Esophagus squamous epithelium (tissue), 4 donors: ENCODE measurements around the gene ZNF143.

Experiments used
- POLR2A ChIP-seq, 4 donors: fragments of 450-650 bp; IDR thresholded peaks; one replicate each; pipeline ENCODE4 v1.6.1; 2017; ENCODE audit warnings: antibody characterized with exemption in 4 of 4, mild to moderate bottlenecking in 4 of 4, moderate library complexity in 3 of 4
- TF ChIP-seq, protein P1 (sequence below), 6 experiments: fragments of 450-650 bp in 4 of 6; fragments of 200-600 bp in 2 of 6; sonication (generic) in 2 of 6; IDR thresholded peaks; one replicate each; pipeline ENCODE4 v1.5.1; 2016 to 2019; ENCODE audit warnings: antibody characterized with exemption in 6 of 6, mild to moderate bottlenecking in 4 of 6, moderate library complexity in 4 of 6

DNA sequence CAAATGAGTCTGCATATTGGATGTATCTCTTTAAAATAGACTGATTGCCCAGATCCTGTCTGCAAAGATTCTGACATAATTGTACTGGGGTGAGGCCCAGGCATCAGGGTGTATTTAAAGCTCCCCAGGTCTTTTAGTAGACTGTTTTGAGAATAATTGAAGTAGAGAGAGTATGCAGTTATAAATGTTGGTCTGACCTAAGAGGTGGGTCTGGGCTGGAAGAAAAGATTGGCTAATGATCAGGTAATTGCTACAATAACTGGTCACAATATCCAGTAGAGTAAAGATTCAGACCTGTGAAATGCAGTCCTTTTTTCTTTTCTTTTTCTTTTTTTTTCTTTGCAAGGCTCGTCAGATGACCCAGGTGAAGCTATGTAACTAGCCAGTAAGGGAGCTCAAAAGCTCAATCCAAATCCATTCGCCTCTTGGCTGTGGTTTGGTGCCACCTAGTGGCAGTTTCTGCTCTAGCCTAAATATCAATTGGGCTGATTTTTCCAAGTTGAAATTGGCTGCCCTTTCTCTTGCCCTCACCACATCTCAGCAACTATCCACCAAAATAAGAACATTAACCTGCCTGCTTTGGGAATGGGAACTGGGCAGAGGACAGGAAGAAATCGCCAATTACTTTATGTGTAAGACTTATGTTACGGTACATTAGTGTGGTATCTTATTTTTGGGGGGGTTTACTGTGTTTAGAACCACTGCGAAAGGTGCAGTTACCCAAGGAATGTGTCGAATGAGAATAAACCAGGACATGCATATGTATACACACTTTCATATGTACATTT is 45.9 kb downstream of the ZNF143 start:
- TF ChIP-seq, protein P1, sequence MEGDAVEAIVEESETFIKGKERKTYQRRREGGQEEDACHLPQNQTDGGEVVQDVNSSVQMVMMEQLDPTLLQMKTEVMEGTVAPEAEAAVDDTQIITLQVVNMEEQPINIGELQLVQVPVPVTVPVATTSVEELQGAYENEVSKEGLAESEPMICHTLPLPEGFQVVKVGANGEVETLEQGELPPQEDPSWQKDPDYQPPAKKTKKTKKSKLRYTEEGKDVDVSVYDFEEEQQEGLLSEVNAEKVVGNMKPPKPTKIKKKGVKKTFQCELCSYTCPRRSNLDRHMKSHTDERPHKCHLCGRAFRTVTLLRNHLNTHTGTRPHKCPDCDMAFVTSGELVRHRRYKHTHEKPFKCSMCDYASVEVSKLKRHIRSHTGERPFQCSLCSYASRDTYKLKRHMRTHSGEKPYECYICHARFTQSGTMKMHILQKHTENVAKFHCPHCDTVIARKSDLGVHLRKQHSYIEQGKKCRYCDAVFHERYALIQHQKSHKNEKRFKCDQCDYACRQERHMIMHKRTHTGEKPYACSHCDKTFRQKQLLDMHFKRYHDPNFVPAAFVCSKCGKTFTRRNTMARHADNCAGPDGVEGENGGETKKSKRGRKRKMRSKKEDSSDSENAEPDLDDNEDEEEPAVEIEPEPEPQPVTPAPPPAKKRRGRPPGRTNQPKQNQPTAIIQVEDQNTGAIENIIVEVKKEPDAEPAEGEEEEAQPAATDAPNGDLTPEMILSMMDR (IDR thresholded peaks at IDR 0.05): peak; percentile 84 to 95 (median 90)
- no peak for TF ChIP-seq POLR2A (IDR thresholded peaks at IDR 0.05)
